NCI-H446 treated with DMSO at 0.1 percent for 48 hours (cell line): ENCODE measurements around the gene TAOK1.
"Not testable (repeated sequence)": the region's sequence is repeated elsewhere in the genome, so short reads cannot be mapped to it uniquely, and the experiment has no call there.

Source experiments
- DNase-seq: peaks from one replicate; lab custom pipeline; 2025; lab: John Stamatoyannopoulos, UW

TAOK1 gene

DNA sequence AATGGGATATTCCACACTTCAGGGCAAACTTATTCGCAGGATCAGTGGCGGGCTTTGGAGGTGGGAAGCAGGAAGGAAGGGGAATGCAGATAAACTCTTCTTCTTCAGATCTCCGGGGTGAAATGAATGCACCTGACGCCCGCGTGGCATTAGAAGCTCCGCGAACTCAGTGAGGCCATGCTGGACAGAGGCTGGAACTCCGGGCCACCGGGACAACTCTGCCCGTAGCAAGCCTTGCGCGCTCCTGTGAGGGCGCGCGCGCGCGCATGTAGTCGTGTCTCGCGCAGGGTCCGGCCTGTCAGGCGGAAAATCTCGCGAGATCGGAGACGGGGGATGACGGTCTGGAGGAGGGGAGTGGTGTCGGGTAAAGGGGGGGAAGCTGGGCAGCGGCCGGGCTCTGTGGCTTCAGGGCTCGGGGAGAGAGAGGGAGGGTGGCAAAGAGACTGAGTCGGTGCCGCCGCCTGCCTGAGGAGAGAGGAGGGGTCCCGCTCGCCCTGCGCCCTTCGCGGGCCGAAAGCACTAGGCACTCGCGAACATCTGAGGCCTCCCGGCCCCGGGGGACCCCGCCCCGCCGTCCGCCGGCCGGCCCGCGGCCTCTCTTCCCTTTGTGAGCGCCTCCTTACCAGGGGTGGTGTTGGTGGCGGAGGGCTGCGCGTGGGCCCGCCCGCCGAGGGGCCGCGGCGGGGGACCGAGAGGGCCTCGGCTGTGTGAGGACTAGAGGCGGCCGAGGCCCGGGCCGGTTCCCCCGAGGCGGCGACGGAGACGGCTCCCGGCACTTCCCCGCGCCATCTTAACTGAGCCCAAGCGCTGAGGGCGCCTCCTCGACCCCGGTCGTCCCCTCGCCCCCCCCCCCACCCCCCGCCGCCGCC, at the start of gene TAOK1:
Gene TAOK1, plus strand, starts transcription at position 382 of the 869 bp plus-strand sequence. CDS start 61,186 bp downstream, outside the sequence.
- peak; percentile 91 for DNase-seq

DNA sequence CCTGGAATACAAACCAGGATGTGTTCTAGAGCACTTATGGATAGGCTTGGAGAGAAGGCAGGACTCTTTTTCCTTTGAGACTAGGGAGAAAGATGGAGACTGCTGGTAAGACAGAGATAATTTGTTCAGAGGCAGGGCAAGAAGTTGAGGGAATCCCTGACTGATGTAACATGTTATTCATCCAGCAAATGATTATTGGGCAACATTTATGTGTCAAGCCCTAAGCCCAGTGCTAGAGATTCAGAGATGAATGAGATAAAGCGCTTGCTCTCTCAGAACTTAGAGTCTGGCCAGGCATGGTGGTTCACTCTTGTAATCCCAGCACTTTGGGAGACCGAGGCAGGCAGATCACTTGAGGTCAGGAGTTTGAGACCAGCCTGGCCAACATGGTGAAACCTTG, 48.4 kb upstream of the TAOK1 start:
- no peak for DNase-seq

DNA sequence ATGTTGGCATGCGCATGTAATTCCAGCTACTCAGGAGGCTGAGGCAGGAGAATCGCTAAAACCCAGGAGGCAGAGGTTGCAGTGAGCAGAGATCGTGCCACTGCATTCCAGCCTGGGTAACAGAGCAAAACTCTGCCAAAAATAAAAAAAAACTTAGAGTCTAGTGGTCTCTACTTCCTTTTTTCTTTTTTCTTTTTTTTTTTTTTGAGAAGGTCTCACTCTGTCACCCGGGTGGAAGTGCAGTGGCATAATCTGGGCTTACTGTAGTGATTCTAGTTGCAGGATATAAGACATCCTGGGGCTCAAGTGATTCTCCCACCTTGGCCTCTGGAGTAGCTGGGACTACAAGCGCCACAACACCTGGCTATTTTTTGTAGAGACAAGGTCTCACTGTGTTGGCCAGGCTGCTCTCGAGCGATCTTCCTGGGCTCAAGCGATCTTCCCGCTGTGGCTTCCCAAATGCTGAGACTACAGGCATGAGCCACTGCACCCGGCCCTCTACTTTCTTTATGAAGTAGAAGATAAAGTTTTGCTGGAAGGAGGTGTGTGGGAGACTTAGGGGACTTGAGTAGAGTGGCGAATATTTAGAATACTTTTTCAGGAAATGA, 47.9 kb upstream of the TAOK1 start:
- DNase-seq = no peak

DNA sequence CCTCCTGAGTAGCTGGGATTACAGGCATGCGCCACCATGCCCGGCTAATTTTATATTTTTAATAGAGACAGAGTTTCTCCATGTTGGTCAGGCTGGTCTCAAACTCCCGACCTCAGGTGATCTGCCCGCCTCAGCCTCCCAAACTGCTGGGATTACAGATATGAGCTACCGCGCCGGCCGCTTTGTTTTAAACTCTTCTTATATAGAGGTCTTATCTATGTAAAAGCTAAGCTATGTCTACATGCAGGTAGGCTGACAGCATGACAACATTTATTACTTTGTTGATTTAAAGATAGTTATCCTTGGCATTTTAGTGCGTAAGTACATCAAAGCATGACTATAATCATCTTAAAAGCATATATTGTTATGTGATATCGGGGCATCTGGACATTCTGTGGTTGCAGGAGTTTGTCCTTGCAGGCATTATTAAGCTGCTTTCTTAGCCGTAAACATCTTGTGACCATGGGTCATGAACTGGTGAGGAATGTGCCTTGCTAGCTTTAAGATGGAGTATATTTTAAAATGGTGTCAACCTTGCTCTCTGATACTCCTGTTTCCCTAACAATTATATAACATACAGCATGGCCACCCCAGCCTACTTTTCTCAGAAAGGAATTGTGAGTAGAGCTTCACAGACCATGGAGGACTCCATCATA, 45.8 kb upstream of the TAOK1 start:
- no peak for DNase-seq

DNA sequence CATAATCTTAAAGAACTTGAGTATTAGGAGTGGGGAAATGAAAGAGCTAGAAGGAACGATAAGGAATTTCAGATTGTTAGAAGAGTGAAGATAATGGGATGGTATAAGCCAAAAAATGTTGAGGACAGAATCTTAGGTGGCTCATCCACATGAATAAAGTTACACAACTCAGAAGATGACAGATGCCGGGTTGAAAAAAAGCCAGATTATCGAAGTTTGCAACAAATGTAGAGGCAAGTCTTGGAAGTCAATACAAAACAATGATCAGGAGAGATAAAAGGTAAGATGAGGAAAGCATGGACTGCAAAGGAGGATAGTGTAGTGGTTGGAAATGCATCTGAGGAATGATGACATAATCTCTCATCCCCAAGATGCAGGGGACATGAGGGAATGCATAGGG, 45.1 kb upstream of the TAOK1 start:
- DNase-seq = no peak

DNA sequence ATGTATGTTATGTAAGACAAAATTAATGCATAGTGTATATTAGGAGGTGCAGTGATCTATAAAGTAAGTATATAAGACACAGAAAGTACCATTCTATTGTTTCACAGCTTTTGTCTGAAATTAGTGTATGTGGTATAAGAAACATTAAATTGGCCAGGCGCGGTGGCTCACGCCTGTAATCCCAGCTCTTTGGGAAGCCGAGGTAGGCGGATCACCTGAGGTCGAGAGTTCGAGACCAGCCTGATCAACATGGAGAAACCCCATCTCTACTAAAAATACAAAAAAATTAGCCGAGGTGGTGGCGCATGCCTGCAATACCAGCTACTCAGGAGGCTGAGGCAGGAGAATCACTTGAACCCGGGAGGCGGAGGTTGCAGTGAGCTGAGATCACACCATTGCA, 44.7 kb upstream of the TAOK1 start:
- not testable (repeated sequence) for DNase-seq

DNA sequence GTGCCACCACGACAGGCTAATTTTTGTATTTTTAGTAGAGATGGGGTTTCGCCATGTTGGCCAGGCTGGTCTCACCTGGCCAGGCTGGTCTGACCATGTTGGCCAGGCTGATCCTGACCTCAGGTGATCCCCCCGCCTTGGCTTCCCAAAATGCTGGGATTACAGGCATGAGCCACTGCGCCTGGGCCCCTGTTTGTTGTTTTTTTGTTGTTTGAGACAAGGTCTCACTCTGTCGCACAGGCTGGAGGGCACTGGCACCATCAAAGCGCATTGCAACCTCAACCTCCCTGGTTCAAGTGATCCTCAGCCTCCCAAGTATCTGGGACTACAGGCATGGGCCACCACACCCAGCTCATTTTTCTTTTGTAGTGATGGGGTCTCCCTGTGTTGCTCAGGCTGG, 43.7 kb upstream of the TAOK1 start:
- no peak for DNase-seq

DNA sequence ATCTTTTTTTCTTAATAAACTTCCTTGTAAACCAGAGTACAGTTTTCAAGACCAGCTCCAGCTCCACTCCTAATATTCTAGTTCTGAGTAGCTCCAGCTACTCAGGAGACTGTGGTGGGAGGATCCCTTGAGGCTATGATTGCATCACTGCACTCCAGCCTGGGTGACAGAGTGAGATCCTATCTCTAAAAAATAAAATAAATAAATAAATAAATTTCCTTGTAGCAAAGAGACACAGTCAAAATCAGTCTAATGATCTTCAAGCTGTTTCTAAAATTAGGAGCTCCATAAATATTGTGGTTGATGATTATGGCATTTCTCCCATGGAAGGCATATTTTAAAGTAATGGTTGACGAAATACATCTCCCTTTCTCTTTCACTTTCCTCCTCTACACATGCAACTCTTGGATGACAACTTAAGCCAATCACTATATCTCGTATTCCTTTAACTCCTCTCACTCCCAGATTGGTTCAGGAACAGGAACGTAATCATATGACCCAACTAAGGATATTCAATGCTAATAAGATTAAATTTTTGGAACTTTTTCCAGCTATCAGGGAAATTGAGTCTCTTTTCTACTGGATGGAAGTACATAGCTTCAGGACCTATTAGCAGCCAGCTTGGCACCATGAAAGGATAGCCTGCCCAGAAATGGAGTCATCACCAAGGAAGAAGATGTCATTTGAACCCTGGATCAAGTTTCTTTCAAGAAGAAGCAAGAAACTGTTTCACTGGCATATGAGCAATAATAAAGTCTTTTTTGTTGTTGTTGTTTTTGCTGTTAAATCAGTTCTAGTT, 42.1 kb upstream of the TAOK1 start:
- DNase-seq = no peak

DNA sequence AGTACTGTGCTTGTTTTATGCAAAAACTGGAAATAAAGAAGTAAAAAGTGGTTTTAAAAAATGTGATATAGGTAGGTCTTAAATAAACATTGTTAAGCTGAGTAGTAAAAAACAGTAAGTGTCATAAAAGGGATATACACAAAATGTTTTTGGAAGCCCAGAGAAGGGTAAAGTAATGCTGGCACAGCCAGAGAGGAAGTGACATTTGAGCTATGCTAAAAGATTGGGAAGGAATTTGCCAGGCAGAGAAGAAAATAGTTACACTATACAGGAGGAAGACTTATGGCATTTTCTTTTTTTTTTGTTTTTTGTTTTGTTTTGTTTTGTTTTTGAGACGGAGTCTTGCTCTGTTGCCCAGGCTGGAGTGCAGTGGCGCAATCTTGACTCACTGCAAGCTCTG, 40.8 kb upstream of the TAOK1 start:
- no peak for DNase-seq

DNA sequence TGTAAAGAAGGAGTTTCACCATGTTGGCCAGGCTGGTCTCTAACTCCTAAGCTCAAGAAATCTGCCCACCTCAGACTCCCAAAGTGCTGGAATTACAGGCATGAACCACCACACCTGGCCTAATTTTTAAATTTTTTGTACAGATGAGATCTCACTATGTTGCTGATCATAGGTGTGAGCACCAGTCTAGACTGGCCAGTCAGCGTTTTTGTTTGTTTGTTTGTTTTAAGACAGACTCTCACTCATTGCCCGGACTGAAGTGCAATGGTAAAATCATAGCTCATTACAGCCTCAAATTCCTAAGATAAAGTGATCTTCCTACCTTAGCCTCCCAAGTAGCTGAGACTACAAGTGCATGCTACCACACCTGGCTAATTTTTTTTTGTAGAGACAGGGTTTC, 38.0 kb upstream of the TAOK1 start:
- no peak for DNase-seq

DNA sequence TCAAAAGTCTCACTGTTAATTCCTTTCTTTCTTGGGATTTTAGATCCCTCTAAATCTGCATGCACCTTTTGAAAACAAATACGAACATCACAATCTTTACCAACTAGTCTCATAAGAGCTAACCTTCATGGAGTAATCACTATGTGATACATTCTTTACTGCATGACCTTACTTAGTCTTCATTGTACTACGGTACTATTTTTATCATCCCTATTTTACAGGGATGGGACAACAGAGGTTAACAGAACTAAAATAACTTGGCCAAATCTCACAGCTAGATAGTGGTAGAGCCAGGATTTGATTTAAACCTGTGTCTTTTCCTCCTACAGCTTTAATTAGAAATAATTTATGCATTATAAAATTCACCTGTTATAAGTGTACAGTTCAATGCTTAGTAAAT, 32.9 kb upstream of the TAOK1 start:
- no peak for DNase-seq

DNA sequence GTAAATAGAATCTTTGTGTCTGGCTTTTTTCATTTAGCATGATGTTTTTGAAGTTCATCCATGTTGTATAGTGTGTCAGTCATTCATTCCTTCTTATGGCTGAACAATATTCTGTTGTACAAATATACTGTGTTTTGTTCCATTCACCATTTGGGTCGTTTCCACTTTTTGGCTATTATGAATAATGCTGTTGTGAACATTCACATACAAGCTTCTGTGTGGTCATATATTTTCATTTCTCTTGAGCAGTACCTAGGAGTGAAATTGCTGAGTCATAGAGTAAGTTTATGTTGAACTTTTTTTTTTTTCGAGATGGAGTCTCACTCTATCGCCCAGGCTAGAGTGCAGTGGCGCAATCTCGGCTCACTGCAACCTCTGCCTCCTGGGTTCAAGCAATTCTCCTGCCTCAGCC, 32.3 kb upstream of the TAOK1 start:
- DNase-seq = no peak

DNA sequence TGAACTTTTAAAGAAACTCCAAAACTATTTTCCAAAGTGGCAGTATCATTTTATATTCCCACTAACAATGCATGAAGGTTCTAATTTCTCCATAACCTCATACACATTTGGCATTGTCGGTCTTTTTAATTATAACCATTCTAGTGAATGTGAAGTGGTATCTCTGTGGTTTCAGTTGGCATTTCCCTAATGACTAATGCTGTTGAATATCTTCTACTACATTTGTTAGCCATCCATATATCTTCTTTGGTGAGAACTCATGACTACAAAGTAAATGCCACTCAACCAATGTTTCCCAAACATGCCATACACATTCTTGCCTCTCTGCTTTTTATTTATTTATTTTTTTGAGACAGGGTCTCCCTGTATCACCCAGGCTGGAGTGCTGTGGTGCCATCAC, 31.7 kb upstream of the TAOK1 start:
- no peak for DNase-seq

DNA sequence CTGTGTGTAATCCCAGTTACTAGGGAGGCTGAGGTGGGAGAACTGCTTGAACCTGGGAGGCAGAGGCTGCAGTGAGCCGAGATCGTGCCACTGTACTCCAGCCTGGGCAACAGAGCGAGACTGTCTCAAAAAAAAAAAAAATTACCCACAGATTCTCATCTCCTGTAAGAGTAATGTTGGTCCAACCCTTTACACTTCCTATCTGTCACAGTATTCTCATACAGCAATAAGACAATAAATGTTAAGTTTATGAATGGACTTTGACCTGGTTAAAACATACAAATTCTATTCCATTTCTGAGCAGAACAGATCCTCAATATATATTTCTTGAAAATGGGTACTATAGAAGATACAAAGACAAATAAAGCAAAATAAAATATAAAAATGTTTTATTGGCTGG, 30.4 kb upstream of the TAOK1 start:
- DNase-seq = no peak

DNA sequence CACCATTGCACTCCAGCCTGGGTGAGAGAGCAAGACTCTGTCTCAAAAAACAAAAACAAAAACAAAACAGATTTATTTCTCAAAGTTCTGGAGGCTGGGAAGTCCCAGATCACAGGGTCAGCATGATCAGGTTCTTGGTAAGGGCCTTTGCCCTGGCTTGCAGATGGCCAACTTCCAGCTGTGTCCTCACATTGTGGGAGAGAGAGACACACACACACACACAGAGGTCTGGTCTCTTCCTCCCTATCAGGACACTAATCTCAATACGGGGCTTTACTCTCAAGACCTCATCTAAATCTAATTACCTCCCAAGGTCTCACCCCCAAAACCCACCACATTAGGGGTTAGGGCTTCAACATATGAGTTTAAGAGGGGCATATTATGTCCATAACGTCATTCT, 26.4 kb upstream of the TAOK1 start:
- no peak for DNase-seq

DNA sequence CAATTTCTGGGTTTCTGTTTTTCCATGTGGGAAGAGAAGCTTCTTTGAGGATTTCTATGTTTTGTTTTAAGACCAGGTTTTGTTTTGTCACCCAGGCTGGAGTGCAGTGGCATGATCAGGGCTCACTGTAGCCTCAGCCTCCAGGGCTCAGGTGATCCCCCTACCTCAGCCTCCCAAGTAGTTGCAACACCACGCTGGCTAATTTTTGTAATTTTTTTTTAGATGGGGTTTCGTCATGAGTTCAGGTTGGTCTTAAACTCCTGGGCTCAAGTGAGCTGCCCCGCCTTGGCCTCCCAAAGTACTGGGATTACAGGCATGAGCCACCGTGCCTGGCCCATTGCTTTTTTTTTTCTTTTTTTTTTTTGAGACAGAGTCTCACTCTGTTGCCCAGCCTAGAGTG, 25.5 kb upstream of the TAOK1 start:
- no peak for DNase-seq

DNA sequence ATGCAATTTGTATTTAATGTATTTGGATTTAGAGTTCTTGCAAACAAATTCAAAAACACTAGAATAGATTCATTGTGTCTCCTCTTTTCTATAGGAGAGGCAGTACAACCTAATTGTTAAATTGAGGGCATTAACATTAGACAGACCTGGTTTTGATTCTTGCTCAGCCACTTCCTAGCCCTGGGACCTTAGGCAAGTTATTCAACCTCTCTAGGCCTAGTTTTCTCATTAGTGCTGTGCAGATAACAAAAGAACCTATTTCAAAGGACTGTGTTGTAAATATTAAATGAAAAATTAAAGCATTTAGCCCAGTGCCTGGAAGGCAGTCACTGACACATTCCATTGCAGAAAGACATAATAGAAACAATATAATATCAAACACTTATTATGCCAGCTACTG, 22.0 kb upstream of the TAOK1 start:
- DNase-seq = no peak

DNA sequence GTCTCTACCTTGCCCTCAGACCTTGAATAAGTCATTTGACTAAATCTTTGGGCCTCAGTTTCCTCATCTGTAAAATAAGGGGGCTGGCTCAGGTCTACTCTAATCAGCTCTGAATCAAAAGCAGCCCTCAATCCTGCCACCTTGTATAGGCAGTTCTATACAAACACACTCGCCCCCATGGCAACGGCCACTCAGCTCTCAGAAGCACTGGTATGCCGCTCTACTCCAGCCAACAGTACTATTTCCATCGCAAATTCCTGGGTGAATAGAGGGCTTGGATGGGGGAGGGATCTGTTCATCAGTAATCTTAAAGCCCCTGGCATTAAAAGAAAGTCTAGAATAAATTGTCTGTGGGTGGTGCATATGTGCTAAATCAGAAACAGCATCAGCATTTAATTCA, 21.2 kb upstream of the TAOK1 start:
- DNase-seq = no peak

DNA sequence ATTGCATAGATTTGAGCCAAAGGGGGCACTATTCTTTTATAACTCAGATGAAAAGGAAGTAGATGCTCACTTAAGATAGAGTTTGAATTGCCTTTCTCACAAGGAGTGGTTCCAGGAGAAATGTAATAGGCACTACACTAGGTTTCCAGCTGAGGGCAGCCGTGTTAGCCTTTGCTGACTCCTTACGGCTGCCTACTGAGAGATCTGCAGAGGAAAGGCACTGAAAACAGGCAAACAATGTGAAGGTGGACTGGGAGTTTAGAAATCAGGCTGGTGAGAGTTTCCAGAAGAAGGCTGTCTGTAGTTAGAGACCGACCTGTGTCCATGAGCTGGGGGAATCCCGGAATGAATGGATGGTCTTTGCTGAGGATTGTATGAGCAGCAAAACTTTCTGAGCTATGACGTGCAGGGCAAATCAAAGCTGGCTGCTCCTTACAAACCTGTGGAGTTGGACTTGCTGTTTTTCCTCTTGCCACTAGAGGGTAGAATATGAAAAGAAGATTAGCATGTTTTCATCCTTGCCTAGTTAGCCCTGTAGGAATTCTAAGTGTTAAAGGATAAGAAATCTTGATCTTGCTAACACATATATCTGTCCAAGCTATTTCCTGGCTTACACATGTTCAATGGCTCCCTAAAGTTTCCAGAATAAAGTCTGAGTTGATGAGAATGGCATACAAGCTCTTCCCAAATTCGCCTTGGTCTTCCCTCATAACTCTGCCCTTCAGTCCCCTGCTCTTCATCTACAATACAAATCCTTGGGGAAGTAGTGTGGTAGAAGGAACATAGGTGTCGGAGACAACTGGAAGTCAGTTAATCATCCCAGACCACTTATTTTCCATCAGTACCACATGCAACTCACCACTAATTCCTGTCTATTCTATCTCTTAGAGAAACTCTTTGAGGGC, 20.1 kb upstream of the TAOK1 start:
- DNase-seq = peak; percentile 60

DNA sequence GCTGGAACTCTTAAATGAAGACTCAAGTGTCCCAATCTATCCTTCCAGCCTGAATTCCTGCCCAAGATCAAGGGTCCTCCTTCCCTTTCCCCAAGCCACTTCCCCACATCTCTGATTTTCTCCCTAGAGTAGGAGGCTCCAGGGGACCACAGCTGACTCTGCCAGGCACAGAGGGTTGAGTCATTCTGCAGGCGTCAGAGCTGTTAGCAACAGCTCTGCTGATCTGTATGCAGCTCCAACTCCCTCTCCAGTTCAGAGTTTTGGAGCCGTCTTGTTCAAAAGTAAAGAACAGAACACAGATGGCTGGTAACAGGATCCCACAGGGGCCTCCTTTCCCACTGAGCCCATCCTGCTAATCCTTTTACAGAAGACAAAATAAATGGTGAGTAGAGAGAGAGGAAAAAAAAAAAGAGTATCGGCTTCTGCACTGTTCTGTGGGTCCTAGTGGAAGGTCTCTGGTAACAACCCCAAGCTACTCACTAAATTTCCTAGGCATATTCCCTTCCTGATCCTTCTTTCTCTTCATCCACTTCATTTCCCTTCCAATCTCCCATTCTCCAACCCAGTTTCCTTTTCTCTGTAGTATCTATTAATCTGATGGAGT, 13.4 kb upstream of the TAOK1 start:
- DNase-seq = peak; percentile 65

DNA sequence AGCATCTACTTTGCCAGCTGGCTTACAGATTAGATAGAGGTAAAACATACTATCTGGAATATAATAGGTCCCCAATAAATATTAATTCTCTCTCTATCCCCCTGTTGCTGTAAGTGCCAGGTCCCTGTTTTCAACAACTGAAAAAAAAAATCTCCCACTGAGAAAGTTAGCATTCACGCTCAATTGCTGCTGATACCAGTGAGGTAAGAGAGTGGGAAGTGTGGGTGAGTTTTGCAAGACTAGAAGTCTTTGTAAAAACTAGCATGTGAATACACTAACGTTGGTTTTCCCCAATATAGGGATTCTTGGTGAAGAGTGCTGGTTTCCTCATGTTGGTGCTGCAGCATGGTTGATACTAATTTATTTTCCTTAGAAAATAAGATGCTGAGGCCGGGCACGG, 11.7 kb upstream of the TAOK1 start:
- no peak for DNase-seq
